HG03565 (cell line): ENCODE results near the gene HOXC5.

Source experiments
- ATAC-seq: cut with Tn5 transposase; IDR thresholded peaks from one replicate; pipeline ENCODE4 v1.9.1; 2021; ENCODE audit warnings: mild to moderate bottlenecking, moderate library complexity; ENCODE audit not compliant: unreplicated experiment

HOXC5 gene

DNA sequence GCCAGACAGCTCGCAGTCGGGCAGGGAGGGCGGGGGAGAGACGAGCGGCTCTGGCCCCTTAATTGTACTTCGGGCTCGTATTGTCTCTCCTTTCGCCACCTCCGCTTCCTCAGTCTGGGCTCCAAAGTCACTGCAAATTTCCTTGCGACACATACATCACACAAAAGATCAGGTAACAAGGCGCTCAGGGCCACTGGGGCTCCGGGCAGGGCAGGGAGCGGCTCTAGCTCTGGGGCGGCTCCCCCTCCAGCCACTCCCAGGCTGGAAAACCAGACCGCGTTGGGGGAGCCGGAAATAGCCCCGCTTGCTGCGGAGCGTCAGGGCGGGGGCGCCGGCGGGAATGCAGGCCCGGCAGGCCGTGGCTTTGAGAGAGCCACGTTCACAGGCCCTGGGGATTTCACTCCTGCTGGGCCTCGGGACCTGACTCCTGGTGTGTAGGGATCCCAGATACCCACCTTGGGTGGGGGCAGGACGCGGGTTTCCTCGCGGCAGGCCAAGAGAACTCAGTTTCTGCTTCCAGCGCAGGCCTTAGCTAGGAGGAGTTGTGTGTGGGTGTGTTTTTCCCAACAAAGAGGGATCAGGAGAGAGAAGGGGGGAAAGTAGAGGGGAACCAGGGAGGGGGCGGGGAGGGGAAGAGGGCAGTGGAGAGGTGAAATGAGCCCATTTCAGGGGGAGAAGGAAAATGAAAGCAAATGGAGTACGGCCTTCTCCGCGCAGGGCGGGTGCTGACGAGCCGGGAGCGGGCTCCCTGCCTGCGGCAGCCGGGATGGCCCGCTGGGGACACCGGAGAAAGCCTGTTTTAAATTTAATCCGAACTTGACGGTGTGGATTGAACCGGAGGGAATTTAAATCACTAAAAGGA lies 37.2 kb upstream of the HOXC5 start:
- no peak for ATAC-seq

- ATAC-seq: no peak
Observed at GRCh38 chr12:53996240-53997203, 36.3 kb upstream of the HOXC5 start.

GRCh38 chr12:53997204-53998109 lies 35.4 kb upstream of the HOXC5 start:
- ATAC-seq: no peak

- no peak for ATAC-seq
Observed at GRCh38 chr12:53998110-53998899, 34.5 kb upstream of the HOXC5 start.

- ATAC-seq: no peak
Observed at GRCh38 chr12:53998900-53999236, 34.0 kb upstream of the HOXC5 start.

DNA sequence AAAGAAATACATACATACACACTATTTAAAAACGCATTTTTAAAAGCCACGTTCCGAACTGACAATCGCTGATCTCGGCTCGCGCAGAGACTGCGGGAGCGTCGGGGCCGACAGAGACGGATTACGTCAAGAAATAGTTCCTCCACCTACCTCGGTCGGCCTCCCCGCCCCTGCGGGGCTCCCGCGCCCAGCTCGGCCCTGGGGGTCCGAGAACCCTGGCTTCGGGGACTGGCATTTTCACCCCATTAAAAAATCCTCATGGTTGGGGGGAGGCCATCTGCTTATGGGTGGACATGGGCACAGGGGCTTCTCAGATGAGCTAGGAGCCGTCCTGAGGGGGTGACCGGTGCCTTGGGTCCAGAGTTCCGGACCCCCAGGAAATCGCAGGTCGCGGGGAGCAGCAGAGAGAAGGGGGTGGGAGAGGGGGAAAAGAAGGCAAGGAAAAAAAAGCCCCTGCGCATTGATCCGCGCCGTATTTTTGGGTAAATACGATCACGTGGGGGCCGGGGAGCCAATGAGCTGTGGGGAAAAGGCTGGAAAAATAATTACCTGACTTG lies 33.2 kb upstream of the HOXC5 start:
- no peak for ATAC-seq

GRCh38 chr12:54000116-54001114 lies 32.4 kb upstream of the HOXC5 start, which contains the start of gene HOXC9:
HOXC9 (plus strand) TSS chr12:54000161; CDS start chr12:54000189, 28 bp downstream.
- no peak for ATAC-seq

DNA sequence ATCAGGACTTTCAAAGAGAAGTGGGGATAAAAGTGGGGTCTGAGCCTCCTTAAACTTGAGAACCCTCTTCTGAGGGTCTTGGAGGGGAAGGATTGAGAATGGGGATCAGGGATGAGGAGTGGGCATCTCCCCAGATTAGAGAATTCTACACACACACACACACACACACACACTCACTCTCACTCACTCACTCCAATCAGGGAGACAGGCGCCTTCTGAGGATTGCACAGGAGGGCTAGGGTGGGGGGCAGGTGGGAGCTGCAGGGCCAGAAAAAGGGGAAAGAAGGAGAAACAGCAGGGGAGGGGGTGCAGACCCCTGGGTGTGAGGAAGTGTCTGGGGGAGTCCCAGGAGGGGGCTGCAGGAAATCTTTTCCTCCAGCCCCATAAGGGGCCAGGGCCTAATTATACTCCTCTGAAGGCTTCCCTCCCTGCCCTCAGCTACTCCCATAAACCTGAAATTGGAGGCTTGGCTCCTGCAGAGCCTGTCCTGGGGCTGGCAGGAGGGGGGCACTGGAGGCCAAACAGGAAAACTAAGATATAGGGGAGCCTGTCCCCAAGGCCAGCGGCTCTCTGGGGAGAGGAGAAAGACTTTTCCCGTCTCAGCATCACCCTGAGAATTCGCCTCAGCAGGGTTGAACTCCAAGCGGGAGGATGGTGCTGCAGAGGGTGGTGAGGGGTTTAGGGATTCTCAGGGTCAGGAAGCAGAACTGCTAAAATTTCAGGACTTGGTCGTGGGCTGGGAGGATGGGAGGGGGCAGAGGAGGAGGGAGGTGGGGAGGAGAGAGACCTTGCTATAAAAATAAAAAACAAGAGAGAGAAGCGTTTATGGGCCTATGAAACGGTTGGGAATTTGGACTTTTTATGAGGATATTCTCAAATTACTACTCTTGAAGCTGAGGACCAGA lies 31.3 kb upstream of the HOXC5 start:
- no peak for ATAC-seq

DNA sequence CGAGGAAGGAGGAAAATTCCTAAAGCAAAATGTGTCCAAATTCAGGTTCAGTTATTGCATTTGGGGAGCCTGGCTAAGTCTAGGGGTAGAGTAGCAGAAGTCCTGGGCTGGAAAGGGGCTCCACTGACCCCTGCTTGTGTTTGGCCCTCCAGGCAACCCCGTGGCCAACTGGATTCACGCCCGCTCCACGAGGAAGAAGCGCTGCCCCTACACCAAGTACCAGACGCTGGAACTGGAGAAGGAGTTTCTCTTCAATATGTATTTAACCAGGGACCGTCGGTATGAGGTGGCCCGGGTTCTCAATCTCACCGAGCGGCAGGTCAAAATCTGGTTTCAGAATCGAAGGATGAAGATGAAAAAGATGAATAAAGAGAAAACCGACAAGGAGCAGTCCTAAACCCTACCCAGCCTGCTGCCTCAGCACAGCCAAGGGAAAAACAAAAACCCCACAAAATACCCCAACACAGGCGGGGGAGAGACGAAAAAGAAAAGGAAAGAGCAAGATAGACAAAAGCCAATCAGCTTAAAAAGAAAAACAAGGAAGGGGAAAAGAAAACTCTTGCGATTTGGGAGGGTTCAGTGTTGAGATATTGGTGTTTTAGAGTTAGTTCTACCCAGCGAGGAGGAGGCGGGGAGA lies 30.5 kb upstream of the HOXC5 start:
- ATAC-seq: no peak

DNA sequence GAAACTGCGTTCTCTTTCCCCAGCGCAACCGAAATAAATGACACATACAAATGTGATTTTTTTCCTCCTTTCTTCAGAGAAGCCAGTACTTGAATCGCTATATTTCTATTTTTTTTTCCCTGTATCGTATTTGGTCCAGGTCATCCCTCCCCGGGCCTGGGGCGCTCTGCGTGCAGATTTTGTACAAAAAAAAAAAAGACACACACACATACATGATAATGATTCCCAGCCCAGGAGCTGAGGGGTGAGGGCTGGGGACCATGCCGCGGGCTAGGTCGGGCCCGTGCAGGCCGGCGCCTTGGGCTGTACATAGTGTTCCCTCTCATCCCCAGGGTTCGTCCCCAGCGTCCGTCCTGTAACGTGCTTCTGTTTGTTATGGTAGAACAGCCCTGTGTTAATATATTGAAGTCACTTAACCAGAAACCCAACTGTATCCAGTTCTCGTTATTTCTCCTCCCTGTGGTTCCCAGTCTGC lies 29.9 kb upstream of the HOXC5 start:
- no peak for ATAC-seq

DNA sequence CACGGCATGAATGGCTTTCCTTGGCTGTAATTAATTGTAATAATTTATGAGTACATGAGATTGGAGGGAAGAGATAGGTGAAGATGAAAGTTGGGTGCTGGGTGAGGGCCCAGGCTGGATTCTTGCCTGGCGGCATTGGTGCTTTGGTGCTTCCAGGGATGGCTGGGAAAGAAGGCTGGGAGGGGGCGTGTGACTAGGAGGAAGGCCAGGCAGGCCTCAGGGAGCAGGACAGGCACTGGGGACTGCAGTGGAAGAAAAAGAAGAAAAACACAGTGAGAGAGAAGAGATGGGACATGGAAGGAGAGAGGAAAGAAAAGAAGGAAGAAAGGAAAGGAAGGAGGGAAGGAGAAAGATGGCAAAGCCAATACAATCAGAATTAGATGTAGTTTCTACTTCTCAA lies 29.2 kb upstream of the HOXC5 start:
- no peak for ATAC-seq

- no peak for ATAC-seq
Observed at GRCh38 chr12:54004063-54004840, 28.6 kb upstream of the HOXC5 start.

DNA sequence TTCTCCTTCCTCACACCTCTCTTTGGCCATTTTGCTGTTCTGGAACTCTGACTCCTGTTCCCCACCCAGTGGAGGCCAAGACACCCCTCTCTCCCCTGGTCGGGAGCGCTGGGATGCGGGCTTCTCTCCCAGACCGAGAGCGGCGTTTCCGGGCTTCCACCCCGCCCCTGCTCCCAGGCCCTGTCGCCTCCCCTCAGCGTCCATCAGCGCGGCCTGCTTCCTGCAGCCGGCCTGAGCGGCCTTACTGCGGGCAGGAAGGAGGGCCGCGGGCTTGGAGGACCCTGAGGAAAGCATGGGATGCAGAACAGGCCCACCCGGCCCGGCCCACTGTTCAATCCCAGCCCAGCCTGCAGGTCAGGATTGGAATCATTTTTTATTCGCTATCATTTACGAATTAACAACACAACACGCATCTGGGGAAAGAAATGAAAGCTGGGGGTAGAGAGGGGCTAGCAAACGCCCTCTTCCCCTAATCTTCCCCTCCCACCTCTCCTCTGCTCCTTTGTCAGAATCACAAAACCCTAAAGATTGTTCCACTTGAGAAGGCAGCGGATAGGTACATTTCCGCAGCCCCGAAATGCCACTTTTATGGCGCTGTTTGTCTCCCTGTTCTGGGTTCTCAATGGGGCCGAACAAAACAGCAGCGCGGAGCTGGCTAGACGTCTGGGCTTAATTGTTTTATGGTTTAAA lies 27.9 kb upstream of the HOXC5 start:
- no peak for ATAC-seq

GRCh38 chr12:54005531-54005852 lies 27.4 kb upstream of the HOXC5 start:
- ATAC-seq: no peak

DNA sequence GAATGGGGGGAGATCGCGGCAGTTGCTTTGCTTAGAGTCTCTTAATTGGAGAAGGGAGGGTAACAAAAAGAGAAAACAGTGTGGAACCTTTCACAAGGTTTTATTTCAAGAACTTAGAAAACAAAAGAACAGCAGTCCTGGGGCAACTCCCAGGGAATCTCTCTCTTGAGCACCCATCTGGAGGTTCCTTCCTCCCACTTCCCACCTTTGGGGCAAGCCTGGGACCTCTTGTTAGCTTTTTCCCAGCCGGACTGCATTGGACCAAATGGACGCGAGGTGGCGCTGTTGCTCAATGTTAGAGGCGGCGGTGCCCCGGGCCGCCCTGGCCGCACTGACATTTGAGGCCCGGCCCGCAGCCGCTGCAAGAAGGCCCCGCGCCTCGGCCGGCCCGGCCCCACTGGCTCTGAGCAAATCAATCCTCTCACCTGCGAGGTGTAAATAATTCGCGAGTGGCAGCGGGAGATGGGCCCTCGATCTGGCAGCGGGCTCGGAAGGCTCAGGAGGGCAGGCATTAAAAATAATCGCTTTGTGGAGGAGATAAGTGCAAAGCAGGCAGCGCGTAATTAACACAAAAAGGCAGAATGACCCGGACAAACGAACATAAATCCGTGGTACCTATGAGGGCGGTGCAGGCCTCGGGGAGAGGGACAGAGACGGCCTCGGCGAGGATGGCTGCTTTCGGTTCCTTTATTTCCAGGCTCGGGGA lies 26.8 kb upstream of the HOXC5 start:
- peak; percentile 73 for ATAC-seq
